RWPE1 (cell line): ENCODE measurements around the gene PHF24.
A peak's percentile ranks its signal among the peaks of the same experiment; 100 is the strongest.

Experiments
- CTCF ChIA-PET: fragments of 350-600 bp; sonication (Branson Sonifier 250); formaldehyde crosslinking; extraction: SDS; loops from one replicate; lab custom pipeline; 2021; lab: Yijun Ruan, JAX
- POLR2A ChIA-PET: fragments of 400-600 bp; formaldehyde crosslinking; extraction: SDS; loops from one replicate; lab custom pipeline; 2020; ENCODE audit warnings: antibody characterized with exemption; ENCODE audit not compliant: low non-redundant PET; lab: Yijun Ruan, JAX
- DNase-seq: peaks from one replicate; pipeline ENCODE4 v3.0.0; 2012; ENCODE audit warnings: low spot score
- H3K27ac ChIP-seq: fragments of 450-650 bp; 2 replicates; pipeline ENCODE4 v1.5.1; 2017
- CTCF ChIP-seq: fragments of 450-650 bp; conservative IDR thresholded peaks from 2 replicates; pipeline ENCODE4 v1.5.1; 2017; ENCODE audit warnings: low read depth, mild to moderate bottlenecking

The PHF24 gene

DNA sequence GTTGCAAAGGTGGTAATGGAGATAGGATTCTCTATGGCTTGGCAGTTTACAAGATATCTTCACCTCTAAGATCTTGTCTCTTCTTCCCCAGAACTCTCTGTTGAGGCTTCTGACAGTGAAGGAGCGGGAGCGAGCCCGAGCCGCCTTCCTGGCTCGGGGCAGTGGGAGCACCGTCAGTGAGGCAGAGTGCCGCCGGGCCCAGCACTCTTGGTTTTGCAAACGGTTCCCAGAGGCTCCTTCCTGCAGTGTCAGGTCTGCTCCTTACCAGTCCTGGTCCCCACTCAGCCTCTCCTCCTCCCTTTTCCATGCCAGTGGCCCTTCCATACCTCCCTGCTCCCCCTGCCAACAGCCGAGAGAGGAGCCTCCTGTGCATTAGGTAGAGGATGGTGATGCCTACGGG is 18.9 kb downstream of the PHF24 start:
- no peak overlapping the region for H3K27ac ChIP-seq
- TF ChIP-seq CTCF, result no peak
- ChIA-PET POLR2A (no interaction called here), CTCF (interaction anchor here (0.7 kb wide), 1 partner anchor 352 kb away, joined by 3 read pairs; no protein-coding TSS in a partner anchor)
- DNase-seq, result no peak

GRCh38 chr9:34980181-34980761 is 22.2 kb downstream of the PHF24 start:
- no peak overlapping the region for H3K27ac ChIP-seq
- no peak for TF ChIP-seq CTCF
- ChIA-PET CTCF (no interaction called here), POLR2A (interaction anchor here (0.6 kb wide), 1 partner anchor 92 kb away, joined by 3 read pairs; the partner anchor contains the start of gene VCP)
- DNase-seq, result no peak

DNA sequence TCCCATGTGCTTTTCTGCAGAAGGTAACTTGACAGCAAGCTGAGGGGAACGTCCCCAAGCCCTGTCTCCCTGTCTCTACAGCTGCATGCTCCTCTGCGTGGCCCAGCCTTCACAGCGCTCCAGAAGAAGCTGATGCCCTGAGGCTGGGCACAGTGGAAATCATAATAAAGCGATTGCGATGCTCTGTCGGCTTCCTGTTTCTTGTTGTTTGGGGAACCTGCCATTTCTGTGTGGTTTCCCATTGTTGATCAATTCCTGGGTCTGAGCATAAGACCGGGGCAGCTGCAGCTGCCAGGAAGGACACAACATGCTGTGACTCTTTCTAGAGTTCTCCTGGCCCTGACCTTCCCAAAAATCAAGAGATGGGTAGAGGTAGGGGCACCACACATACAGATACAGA is 24.3 kb downstream of the PHF24 start:
- ChIA-PET CTCF (interaction anchor here (0.6 to 0.7 kb wide), 3 partner anchors 44 to 173 kb away, joined by 3 read pairs; no protein-coding TSS in a partner anchor), POLR2A (no interaction called here)
- no peak overlapping the region for H3K27ac ChIP-seq
- no peak for TF ChIP-seq CTCF
- no peak for DNase-seq

DNA sequence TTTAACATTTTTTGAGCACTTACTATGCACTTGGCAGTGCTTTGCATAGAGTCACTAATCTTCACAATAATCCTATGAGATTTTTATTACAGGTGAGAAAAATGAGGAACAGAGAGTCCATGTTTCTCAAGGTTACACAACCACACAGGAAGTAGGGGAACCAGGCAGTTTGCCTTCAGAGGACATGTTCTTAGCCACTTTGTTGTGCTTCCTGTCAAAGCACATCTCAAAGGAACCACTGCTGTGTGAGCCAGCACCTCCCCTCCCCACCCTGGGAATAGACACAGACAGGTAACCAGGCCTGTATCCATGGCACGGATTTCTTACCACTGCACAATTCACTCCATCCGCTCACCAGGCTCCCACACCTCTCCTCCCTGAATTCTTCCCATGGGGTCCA is 25.1 kb downstream of the PHF24 start:
- H3K27ac ChIP-seq, result no peak overlapping the region
- CTCF ChIA-PET, result interaction anchor here (0.6 kb wide), 1 partner anchor 133 kb away, joined by 3 read pairs; no protein-coding TSS in a partner anchor
- no peak for DNase-seq
- no peak for TF ChIP-seq CTCF
- POLR2A ChIA-PET, result no interaction called here

- DNase-seq, result no peak
- no peak for TF ChIP-seq CTCF
- CTCF ChIA-PET, result interaction anchor here (1.6 to 2.2 kb wide), 2 partner anchors 40 to 84 kb away, joined by 3 to 24 read pairs; no protein-coding TSS in a partner anchor
- POLR2A ChIA-PET, result interaction anchor here (0.5 kb wide), 1 partner anchor 903 kb away, joined by 4 read pairs; no protein-coding TSS in a partner anchor
- H3K27ac ChIP-seq, result no peak overlapping the region
Observed at GRCh38 chr9:34984049-34984448, 26.0 kb downstream of the PHF24 start.

DNA sequence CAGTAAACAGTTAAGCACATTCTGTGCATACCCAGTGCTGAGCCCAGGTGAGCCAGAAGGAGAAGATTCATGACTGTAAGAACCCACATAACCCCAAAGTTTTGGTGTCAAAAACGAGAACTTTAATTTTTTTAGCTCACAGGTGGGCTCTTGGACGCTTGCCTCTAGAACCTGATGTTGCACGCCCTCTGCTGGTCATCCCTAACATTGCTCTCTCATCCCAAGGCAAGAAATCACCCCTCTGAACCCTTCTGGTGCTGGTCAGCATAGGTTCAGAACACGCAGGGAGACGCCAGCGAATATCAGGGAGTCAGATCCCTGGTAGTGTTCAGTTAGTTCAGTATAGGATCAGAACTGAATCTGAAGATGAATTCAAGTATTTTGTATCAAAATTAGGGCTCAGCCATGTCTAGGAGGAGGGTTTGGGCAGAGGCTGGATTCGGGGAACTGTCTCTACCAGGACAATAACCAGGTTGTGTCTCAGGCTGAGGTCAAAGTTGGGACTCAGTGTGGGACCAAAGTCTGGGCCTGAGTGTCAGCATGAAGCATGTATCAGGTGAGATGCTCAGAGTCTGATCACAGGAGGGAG is 27.3 kb downstream of the PHF24 start:
- H3K27ac ChIP-seq, result no peak overlapping the region
- POLR2A ChIA-PET, result no interaction called here
- peak; percentile 94 for TF ChIP-seq CTCF
- DNase-seq, result no peak
- CTCF ChIA-PET, result interaction anchor here (0.6 to 2.2 kb wide), 10 partner anchors 8 to 618 kb away, joined by 3 to 24 read pairs (median 3); no protein-coding TSS in a partner anchor
